HL-60 (cell line): ENCODE results near the gene TSPEAR.

Experiments used
- GABPA ChIP-seq: IDR thresholded peaks from 2 replicates; pipeline ENCODE4 v1.6.1; 2012; ENCODE audit warnings: low read depth
- TF ChIP-seq, protein P1 (sequence below): IDR thresholded peaks from one replicate; pipeline ENCODE4 v1.5.1; 2011; ENCODE audit warnings: low read length, control low read depth, inconsistent platforms; ENCODE audit not compliant: insufficient read depth

DNA sequence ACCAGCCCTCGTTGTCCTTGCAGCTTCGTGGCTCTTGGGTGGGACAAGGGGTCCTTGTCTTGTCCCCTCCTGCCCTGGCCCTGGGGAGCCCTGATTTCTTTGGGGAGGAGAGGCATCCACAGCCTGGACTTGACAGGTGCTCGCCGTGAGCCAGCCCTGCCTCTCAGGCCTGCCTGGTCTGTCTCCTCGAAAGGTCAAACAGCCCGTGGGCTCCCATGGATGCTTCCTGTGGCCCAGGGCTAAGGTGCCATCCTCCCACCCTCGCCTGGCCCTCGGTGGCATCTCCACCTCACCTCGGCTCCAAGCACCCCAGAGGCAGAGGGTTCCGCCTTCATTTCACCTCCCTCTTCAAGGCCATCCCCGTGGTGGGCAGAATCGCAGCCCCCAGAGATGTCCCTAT is 247.0 kb downstream of the TSPEAR start:
- TF ChIP-seq GABPA, result no peak
- TF ChIP-seq, protein P1, sequence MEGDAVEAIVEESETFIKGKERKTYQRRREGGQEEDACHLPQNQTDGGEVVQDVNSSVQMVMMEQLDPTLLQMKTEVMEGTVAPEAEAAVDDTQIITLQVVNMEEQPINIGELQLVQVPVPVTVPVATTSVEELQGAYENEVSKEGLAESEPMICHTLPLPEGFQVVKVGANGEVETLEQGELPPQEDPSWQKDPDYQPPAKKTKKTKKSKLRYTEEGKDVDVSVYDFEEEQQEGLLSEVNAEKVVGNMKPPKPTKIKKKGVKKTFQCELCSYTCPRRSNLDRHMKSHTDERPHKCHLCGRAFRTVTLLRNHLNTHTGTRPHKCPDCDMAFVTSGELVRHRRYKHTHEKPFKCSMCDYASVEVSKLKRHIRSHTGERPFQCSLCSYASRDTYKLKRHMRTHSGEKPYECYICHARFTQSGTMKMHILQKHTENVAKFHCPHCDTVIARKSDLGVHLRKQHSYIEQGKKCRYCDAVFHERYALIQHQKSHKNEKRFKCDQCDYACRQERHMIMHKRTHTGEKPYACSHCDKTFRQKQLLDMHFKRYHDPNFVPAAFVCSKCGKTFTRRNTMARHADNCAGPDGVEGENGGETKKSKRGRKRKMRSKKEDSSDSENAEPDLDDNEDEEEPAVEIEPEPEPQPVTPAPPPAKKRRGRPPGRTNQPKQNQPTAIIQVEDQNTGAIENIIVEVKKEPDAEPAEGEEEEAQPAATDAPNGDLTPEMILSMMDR, result no peak
